Activated CD4-positive, CD25-positive, alpha-beta regulatory T cell treated with anti-CD3 and anti-CD28 coated beads, Interleukin-2, amount 50 U/mL, for 24 hours (primary cell): Measurements from ENCODE around the gene C1orf115.
"Not testable (repeated sequence)": the region's sequence is repeated elsewhere in the genome, so short reads cannot be mapped to it uniquely, and the experiment has no call there.

ENCODE experiments used
- ATAC-seq, 2 donors: fragments of 150-1000 bp; cut with Tn5 transposase; one replicate each; pipeline ENCODE4 v1.10.0; 2021; ENCODE audit warnings: mild to moderate bottlenecking in 1 of 2, moderate library complexity in 1 of 2

The C1orf115 gene

GRCh38 chr1:220727519-220727918 lies 37.4 kb downstream of the C1orf115 start:
- no peak for ATAC-seq

- no peak for ATAC-seq
Observed at GRCh38 chr1:220730486-220730885, 40.3 kb downstream of the C1orf115 start.

GRCh38 chr1:220732137-220732536 lies 42.0 kb downstream of the C1orf115 start:
- ATAC-seq: no peak

- no peak for ATAC-seq
Observed at GRCh38 chr1:220732621-220733020, 42.5 kb downstream of the C1orf115 start.

- peak; percentile 79 to 84 for ATAC-seq
Observed at GRCh38 chr1:220733086-220733601, 43.0 kb downstream of the C1orf115 start.

- no peak for ATAC-seq
Observed at GRCh38 chr1:220734571-220735326, 44.6 kb downstream of the C1orf115 start.

- ATAC-seq: not testable (repeated sequence)
Observed at GRCh38 chr1:220736283-220736682, 46.1 kb downstream of the C1orf115 start.

- no peak for ATAC-seq
Observed at GRCh38 chr1:220741349-220741748, 51.2 kb downstream of the C1orf115 start.

GRCh38 chr1:220741825-220742224 lies 51.7 kb downstream of the C1orf115 start:
- no peak for ATAC-seq

- ATAC-seq: no peak
Observed at GRCh38 chr1:220742520-220742919, 52.4 kb downstream of the C1orf115 start.

GRCh38 chr1:220746851-220747250 lies 56.7 kb downstream of the C1orf115 start:
- no peak for ATAC-seq

- no peak for ATAC-seq
Observed at GRCh38 chr1:220747437-220748088, 57.4 kb downstream of the C1orf115 start.

GRCh38 chr1:220748089-220748934 lies 58.1 kb downstream of the C1orf115 start, which contains the start of gene MTARC2:
Gene MTARC2 (plus strand): TSS chr1:220748322. CDS start chr1:220748532, 210 bp downstream.
- ATAC-seq: peak; percentile 31 to 40
